Suprapubic skin (tissue), 4 donors: ENCODE data around the gene HEBP2. TPM values are rescaled to one million over a fixed set of nuclear protein-coding genes. Genes with fewer than 3 reads are reported as not detected.
"Not testable (repeated sequence)": the region's sequence is repeated elsewhere in the genome, so short reads cannot be mapped to it uniquely, and the experiment has no call there.

ENCODE experiments used
- DNase-seq, 2 donors: peaks; one replicate each; pipeline ENCODE4 v3.0.0-alpha.2; 2019; ENCODE audit warnings: low spot score in 2 of 2
- H3K27ac ChIP-seq: fragments of 200-600 bp; sonication (generic); one replicate; pipeline ENCODE4 v1.5.1; 2019
- H3K27me3 ChIP-seq: fragments of 200-600 bp; sonication (generic); one replicate; pipeline ENCODE4 v1.5.1; 2019
- H3K36me3 ChIP-seq: fragments of 200-600 bp; sonication (generic); one replicate; pipeline ENCODE4 v1.5.1; 2019
- H3K4me1 ChIP-seq: fragments of 200-600 bp; sonication (generic); one replicate; pipeline ENCODE4 v1.5.1; 2019
- H3K4me3 ChIP-seq: fragments of 200-600 bp; sonication (generic); one replicate; pipeline ENCODE4 v1.5.1; 2019; ENCODE audit warnings: mild to moderate bottlenecking
- H3K9me3 ChIP-seq: fragments of 200-600 bp; sonication (generic); one replicate; pipeline ENCODE4 v1.5.1; 2019
- EP300 ChIP-seq: sonication (generic); formaldehyde crosslinking; IDR thresholded peaks from one replicate; pipeline ENCODE4 v1.6.1; 2017; ENCODE audit warnings: antibody characterized with exemption
- POLR2A ChIP-seq, 2 donors: fragments of 450-650 bp; IDR thresholded peaks; one replicate each; pipeline ENCODE4 v1.6.1; 2017; ENCODE audit warnings: antibody characterized with exemption in 2 of 2, mild to moderate bottlenecking in 2 of 2, moderate library complexity in 2 of 2
- POLR2AphosphoS5 ChIP-seq, 3 donors: sonication (generic); formaldehyde crosslinking; IDR thresholded peaks; one replicate each; pipeline ENCODE4 v1.6.1; 2017; ENCODE audit warnings: antibody characterized with exemption in 3 of 3
- WGBS: methylation state at CpG from one replicate; pipeline ENCODE4 v1.1.5; 2018; 5-methylcytosine and 5-hydroxymethylcytosine counted together
- total RNA-seq, 4 donors: library from RNA; depleted of rRNA; stranded (reverse); fragments of >200 nt; gene quantifications; one replicate each; pipeline ENCODE4 v1.1.0, GENCODE V29; 2016
- TF ChIP-seq, protein P1 (sequence below), 2 donors: fragments of 200-600 bp in 1 of 2; fragments of 450-650 bp in 1 of 2; sonication (generic) in 1 of 2; IDR thresholded peaks; one replicate each; pipeline ENCODE4 v1.5.1; 2016 to 2019; ENCODE audit warnings: antibody characterized with exemption in 2 of 2, mild to moderate bottlenecking in 1 of 2, moderate library complexity in 1 of 2

The HEBP2 gene
- 10 to 100 TPM; 37.7 to 82.9 (median 56.3) TPM for total RNA-seq

- Histone ChIP-seq H3K9me3 (no peaks in the 10 kb centered on the region), H3K27ac (peak within 1 kb of the TSS; percentile 95), H3K36me3 (peaks cover 33% of the 10 kb centered on the region), H3K27me3 (no peaks in the 10 kb centered on the region), H3K4me1 (peaks cover 19% of the 10 kb centered on the region), H3K4me3 (peak within 1 kb of the TSS; percentile 91)
- WGBS, result under 1% methylated on average over 33 of the region's 92 CpGs
- peak; percentile 97 to 98 for DNase-seq
- TF ChIP-seq, protein P1, sequence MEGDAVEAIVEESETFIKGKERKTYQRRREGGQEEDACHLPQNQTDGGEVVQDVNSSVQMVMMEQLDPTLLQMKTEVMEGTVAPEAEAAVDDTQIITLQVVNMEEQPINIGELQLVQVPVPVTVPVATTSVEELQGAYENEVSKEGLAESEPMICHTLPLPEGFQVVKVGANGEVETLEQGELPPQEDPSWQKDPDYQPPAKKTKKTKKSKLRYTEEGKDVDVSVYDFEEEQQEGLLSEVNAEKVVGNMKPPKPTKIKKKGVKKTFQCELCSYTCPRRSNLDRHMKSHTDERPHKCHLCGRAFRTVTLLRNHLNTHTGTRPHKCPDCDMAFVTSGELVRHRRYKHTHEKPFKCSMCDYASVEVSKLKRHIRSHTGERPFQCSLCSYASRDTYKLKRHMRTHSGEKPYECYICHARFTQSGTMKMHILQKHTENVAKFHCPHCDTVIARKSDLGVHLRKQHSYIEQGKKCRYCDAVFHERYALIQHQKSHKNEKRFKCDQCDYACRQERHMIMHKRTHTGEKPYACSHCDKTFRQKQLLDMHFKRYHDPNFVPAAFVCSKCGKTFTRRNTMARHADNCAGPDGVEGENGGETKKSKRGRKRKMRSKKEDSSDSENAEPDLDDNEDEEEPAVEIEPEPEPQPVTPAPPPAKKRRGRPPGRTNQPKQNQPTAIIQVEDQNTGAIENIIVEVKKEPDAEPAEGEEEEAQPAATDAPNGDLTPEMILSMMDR (IDR thresholded peaks at IDR 0.05), result peak in 1 of 2 donors; percentile 56
- TF ChIP-seq POLR2A (IDR thresholded peaks at IDR 0.05), result peak in 1 of 2 donors; percentile 68
- peak in 2 of 3 donors; percentile 51 to 65 for TF ChIP-seq POLR2AphosphoS5 (IDR thresholded peaks at IDR 0.05)
- no peak for TF ChIP-seq EP300
Observed at GRCh38 chr6:138403801-138404665, at the start of gene HEBP2. Gene HEBP2, plus strand, starts transcription at chr6:138404223. Its CDS starts 273 bp downstream, at chr6:138404496.

- Histone ChIP-seq H3K4me1 (no peaks in the 10 kb centered on the region), H3K9me3 (no peaks in the 10 kb centered on the region), H3K4me3 (no peak overlapping the region), H3K27ac (no peak overlapping the region), H3K27me3 (peaks cover 4% of the 10 kb centered on the region), H3K36me3 (no peaks in the 10 kb centered on the region)
- 87% methylated on average over 1 of the region's 1 CpG for WGBS
- DNase-seq, result no peak
- TF ChIP-seq POLR2A (IDR thresholded peaks at IDR 0.05), result no peak
- no peak for TF ChIP-seq EP300
- TF ChIP-seq, protein P1 (IDR thresholded peaks at IDR 0.05), result no peak
- TF ChIP-seq POLR2AphosphoS5 (IDR thresholded peaks at IDR 0.05), result no peak
Observed at GRCh38 chr6:138357928-138358327, 46.1 kb upstream of the HEBP2 start.

DNA sequence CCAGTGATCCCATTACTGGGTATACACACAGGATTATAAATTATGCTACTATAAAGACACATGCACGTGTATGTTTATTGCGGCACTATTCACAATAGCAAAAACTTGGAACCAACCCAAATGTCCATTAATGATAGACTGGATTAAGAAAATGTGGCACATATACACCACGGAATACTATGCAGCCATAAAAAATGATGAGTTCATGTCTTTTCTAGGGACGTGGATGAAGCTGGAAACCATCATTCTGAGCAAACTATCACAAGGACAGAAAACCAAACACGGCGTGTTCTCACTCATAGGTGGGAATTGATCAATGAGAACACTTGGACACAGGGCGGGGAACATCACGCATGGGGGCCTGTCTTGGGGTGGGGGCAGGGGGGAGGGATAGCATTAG is 35.3 kb upstream of the HEBP2 start:
- DNase-seq, H3K4me3 ChIP-seq: not testable (repeated sequence)

DNA sequence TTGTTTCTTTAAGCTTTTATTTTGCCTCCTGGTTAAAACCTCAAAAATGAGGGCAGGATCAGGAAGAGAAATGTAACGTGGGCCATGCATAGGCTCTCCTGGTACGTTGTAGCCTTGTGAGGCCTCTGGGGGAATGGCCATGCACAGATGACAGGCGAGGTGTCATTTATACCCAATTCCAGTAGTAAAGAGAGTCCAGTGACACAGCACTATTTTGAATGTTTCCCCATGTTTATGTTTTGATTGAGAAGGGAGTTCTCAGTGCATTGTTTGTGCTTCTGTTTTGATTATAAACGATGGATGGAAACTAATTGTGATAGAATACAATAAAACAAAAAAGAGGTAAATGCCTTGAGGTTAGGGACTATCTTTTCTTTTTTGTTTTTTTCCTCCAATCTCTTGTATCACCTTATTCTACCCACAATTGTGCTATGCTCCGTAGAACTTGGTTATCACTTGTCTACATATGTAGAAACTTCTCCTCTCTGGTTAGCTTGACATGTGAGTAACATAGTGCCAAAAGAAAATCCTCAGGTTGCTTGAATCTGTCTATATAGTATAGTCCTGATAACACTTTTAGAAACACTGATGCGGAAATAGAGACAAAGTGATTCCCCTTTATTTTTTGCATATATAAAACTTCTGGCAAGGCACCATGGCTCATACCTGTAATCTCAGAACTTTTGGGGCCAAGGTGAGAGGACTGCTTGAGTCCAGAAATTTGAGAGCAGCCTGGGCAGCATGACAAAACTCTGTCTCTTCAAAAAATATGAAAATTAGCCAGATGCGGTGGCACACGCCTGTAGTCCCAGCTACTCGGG is 33.2 kb upstream of the HEBP2 start:
- Histone ChIP-seq H3K27ac (no peak overlapping the region), H3K27me3 (no peaks in the 10 kb centered on the region), H3K36me3 (no peaks in the 10 kb centered on the region), H3K9me3 (no peaks in the 10 kb centered on the region), H3K4me3 (no peak overlapping the region), H3K4me1 (no peaks in the 10 kb centered on the region)
- DNase-seq, result no peak
- WGBS, result 79% methylated on average over 9 of the region's 9 CpGs
- TF ChIP-seq, protein P1 (IDR thresholded peaks at IDR 0.05), result no peak
- TF ChIP-seq EP300 (no peak), POLR2AphosphoS5 (IDR thresholded peaks at IDR 0.05) (no peak), POLR2A (IDR thresholded peaks at IDR 0.05) (no peak)

More for the DNA sequence above, 35.3 kb upstream of the HEBP2 start:
- not testable (repeated sequence) for H3K27ac ChIP-seq, H3K9me3 ChIP-seq, H3K4me1 ChIP-seq, H3K27me3 ChIP-seq, H3K36me3 ChIP-seq
- 96% methylated on average over 8 of the region's 8 CpGs for WGBS

DNA sequence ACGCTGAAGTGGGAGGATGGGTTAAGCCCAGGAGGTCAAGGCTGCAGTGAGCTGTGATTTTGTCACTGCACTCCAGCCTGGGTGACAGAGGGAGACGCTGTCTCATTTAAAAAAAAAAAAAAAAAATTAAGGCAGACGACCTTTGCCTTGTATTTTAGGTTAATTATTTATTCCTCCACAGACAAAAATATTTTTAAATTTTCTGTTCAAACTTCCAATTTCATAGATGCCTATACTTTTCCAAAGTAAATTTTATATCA is 32.6 kb upstream of the HEBP2 start:
- TF ChIP-seq EP300 (no peak), POLR2A (IDR thresholded peaks at IDR 0.05) (no peak), POLR2AphosphoS5 (IDR thresholded peaks at IDR 0.05) (no peak)
- TF ChIP-seq, protein P1 (IDR thresholded peaks at IDR 0.05), result no peak
- H3K4me1 ChIP-seq, result no peaks in the 10 kb centered on the region
- no peak overlapping the region for H3K4me3 ChIP-seq
- 79% methylated on average over 3 of the region's 3 CpGs for WGBS
- no peaks in the 10 kb centered on the region for H3K36me3 ChIP-seq
- H3K9me3 ChIP-seq, result no peaks in the 10 kb centered on the region
- no peak for DNase-seq
- no peaks in the 10 kb centered on the region for H3K27me3 ChIP-seq
- H3K27ac ChIP-seq, result no peak overlapping the region
